ENCODE results near the gene CELF5.
"Not testable (repeated sequence)": the region's sequence is repeated elsewhere in the genome, so short reads cannot be mapped to it uniquely, and the experiment has no call there.

Gene CELF5

GRCh38 chr19:3208317-3209207 lies 15.9 kb upstream of the CELF5 start:
- Histone ChIP-seq H3K36me3 (peaks cover 44% of the 10 kb centered on the region), H3K4me1 (no peaks in the 10 kb centered on the region), H3K4me3 (ENCODE audit: low read depth, low read length) (no peak overlapping the region), H3K9me3 (no peaks in the 10 kb centered on the region), H3K27me3 (no peaks in the 10 kb centered on the region; the same call in 1 of the 2 replicates)
- DNase-seq, result no peak
- TF ChIP-seq CTCF (IDR thresholded peaks at IDR 0.05; ENCODE audit: low read depth, low read length), result no peak

GRCh38 chr19:3210347-3211017 lies 14.0 kb upstream of the CELF5 start:
- H3K27me3 ChIP-seq, result no peaks in the 10 kb centered on the region; the same call in 1 of the 2 replicates
- TF ChIP-seq CTCF (IDR thresholded peaks at IDR 0.05; ENCODE audit: low read depth, low read length), result peak; percentile 78
- no peaks in the 10 kb centered on the region for H3K9me3 ChIP-seq
- H3K4me1 ChIP-seq, result no peaks in the 10 kb centered on the region
- DNase-seq, result peak; percentile 77
- peaks cover 25% of the 10 kb centered on the region for H3K36me3 ChIP-seq
- H3K4me3 ChIP-seq (ENCODE audit: low read depth, low read length), result no peak overlapping the region

- no peaks in the 10 kb centered on the region for H3K9me3 ChIP-seq
- H3K36me3 ChIP-seq, result peaks cover 23% of the 10 kb centered on the region
- no peaks in the 10 kb centered on the region; the same call in 1 of the 2 replicates for H3K27me3 ChIP-seq
- H3K4me1 ChIP-seq, result no peaks in the 10 kb centered on the region
- H3K4me3 ChIP-seq (ENCODE audit: low read depth, low read length), result no peak overlapping the region
- DNase-seq, result no peak
- TF ChIP-seq CTCF (IDR thresholded peaks at IDR 0.05; ENCODE audit: low read depth, low read length), result no peak
Measured at GRCh38 chr19:3211191-3211590, 13.3 kb upstream of the CELF5 start.

- no peak for DNase-seq
- no peaks in the 10 kb centered on the region for H3K9me3 ChIP-seq
Measured at GRCh38 chr19:3213159-3213558, 11.3 kb upstream of the CELF5 start.

GRCh38 chr19:3216874-3217273 lies 7.6 kb upstream of the CELF5 start:
- Histone ChIP-seq H3K4me1 (no peaks in the 10 kb centered on the region), H3K36me3 (no peaks in the 10 kb centered on the region), H3K27me3 (peaks cover 19% of the 10 kb centered on the region), H3K9me3 (no peaks in the 10 kb centered on the region), H3K4me3 (ENCODE audit: low read depth, low read length) (no peak overlapping the region)
- TF ChIP-seq CTCF (IDR thresholded peaks at IDR 0.05; ENCODE audit: low read depth, low read length), result no peak
- DNase-seq, result no peak

More at GRCh38 chr19:3213159-3213558, 11.3 kb upstream of the CELF5 start:
- TF ChIP-seq CTCF (IDR thresholded peaks at IDR 0.05; ENCODE audit: low read depth, low read length), result no peak
- H3K36me3 ChIP-seq, result peaks cover 6% of the 10 kb centered on the region
- peaks cover 4% of the 10 kb centered on the region for H3K27me3 ChIP-seq
- no peak overlapping the region for H3K4me3 ChIP-seq (ENCODE audit: low read depth, low read length)
- no peaks in the 10 kb centered on the region for H3K4me1 ChIP-seq

DNA sequence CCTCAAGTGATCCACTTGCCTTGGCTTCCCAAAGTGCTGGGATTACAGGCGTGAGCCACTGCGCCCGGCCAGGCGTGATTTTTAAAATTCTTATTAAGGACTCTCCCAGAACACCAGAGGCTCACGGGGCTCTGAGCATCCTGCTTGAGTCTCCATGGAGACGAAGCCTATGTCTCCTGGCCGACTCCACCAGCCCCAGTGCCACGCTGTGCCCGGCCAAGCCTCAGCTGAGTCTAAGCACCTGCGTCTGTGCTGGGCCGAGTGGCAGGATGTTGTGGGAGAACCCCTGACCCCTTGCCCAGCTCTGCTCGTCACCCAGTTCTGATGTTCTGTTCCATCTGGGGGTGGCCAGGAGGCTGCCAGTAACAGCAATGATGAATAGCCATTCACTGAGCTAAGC lies 3.9 kb upstream of the CELF5 start:
- Histone ChIP-seq H3K4me1 (no peaks in the 10 kb centered on the region), H3K36me3 (no peaks in the 10 kb centered on the region), H3K27me3 (peaks cover 25% of the 10 kb centered on the region), H3K9me3 (no peaks in the 10 kb centered on the region), H3K4me3 (ENCODE audit: low read depth, low read length) (no peak overlapping the region)
- no peak for TF ChIP-seq CTCF (IDR thresholded peaks at IDR 0.05; ENCODE audit: low read depth, low read length)
- no peak for DNase-seq

GRCh38 chr19:3221576-3221975 lies 2.9 kb upstream of the CELF5 start:
- H3K9me3 ChIP-seq, H3K36me3 ChIP-seq: not testable (repeated sequence)
- peaks cover 31% of the 10 kb centered on the region for H3K27me3 ChIP-seq

More at GRCh38 chr19:3221576-3221975, 2.9 kb upstream of the CELF5 start:
- H3K4me3 ChIP-seq (ENCODE audit: low read depth, low read length); H3K4me1 ChIP-seq; DNase-seq: not testable (repeated sequence)

Data from BE2C (cell line).